Astrocyte (in vitro differentiated cells and primary cell): ENCODE measurements around the gene TMEM120B. TPM values are rescaled to one million over a fixed set of nuclear protein-coding genes. Genes with fewer than 3 reads are reported as not detected.

ENCODE experiments used
- DNase-seq: peaks from one replicate; pipeline ENCODE4 v3.0.0-alpha.2; 2010; ENCODE audit warnings: low read depth
- FAIRE-seq: peaks from 2 replicates; lab custom pipeline; 2011; peaks lifted over from hg19 to GRCh38; lab: Jason Lieb, UNC
- H2AFZ ChIP-seq: 2 replicates; pipeline ENCODE4 v1.6.0; 2012; ENCODE audit warnings: low read depth, low read length, inconsistent platforms
- H3K27ac ChIP-seq: 2 replicates; pipeline ENCODE4 v1.5.1; 2011; ENCODE audit warnings: low read depth, low read length, inconsistent platforms
- H3K27me3 ChIP-seq: 2 replicates; pipeline ENCODE4 v1.6.0; 2011; ENCODE audit warnings: low read length, inconsistent platforms; ENCODE audit not compliant: insufficient read depth
- H3K36me3 ChIP-seq: 2 replicates; pipeline ENCODE4 v1.5.1; 2011; ENCODE audit warnings: low read length, inconsistent platforms; ENCODE audit not compliant: insufficient read depth
- H3K4me1 ChIP-seq: 2 replicates; pipeline ENCODE4 v1.5.1; 2011; ENCODE audit warnings: low read length, inconsistent platforms; ENCODE audit not compliant: insufficient read depth
- H3K4me2 ChIP-seq: 2 replicates; pipeline ENCODE4 v1.6.0; 2012; ENCODE audit warnings: low read length, inconsistent platforms
- H3K4me3 ChIP-seq: 2 replicates; pipeline ENCODE4 v1.5.1; 2011; ENCODE audit warnings: low read depth, mild to moderate bottlenecking, low read length, inconsistent platforms; ENCODE audit not compliant: insufficient read depth
- H3K79me2 ChIP-seq: 2 replicates; pipeline ENCODE4 v1.6.0; 2012; ENCODE audit warnings: mild to moderate bottlenecking, low read length, inconsistent platforms; ENCODE audit not compliant: insufficient read depth
- H3K9ac ChIP-seq: 2 replicates; pipeline ENCODE4 v1.6.0; 2012; ENCODE audit warnings: mild to moderate bottlenecking, low read length, inconsistent platforms
- H3K9me3 ChIP-seq: 2 replicates; pipeline ENCODE4 v1.5.1; 2012; ENCODE audit warnings: low read depth, mild to moderate bottlenecking, low read length, inconsistent platforms; ENCODE audit not compliant: insufficient read depth
- H4K20me1 ChIP-seq: 2 replicates; pipeline ENCODE4 v1.6.0; 2012; ENCODE audit warnings: low read length, inconsistent platforms; ENCODE audit not compliant: insufficient read depth
- H3K27ac Mint-ChIP-seq: one replicate; pipeline ENCODE4 v1.8.0; 2021; ENCODE audit warnings: mild to moderate bottlenecking, mixed read lengths; ENCODE audit not compliant: unreplicated experiment
- H3K27me3 Mint-ChIP-seq: one replicate; pipeline ENCODE4 v1.8.0; 2021; ENCODE audit warnings: low read depth, mixed read lengths; ENCODE audit not compliant: unreplicated experiment
- H3K36me3 Mint-ChIP-seq: one replicate; pipeline ENCODE4 v1.8.0; 2021; ENCODE audit warnings: low read depth, mixed read lengths; ENCODE audit not compliant: unreplicated experiment
- H3K4me1 Mint-ChIP-seq: one replicate; pipeline ENCODE4 v1.8.0; 2021; ENCODE audit warnings: low read depth, mixed read lengths; ENCODE audit not compliant: unreplicated experiment
- H3K4me3 Mint-ChIP-seq: one replicate; pipeline ENCODE4 v1.8.0; 2021; ENCODE audit warnings: mild to moderate bottlenecking, moderate library complexity, mixed read lengths; ENCODE audit not compliant: unreplicated experiment
- H3K9me3 Mint-ChIP-seq: one replicate; pipeline ENCODE4 v1.8.0; 2021; ENCODE audit warnings: mild to moderate bottlenecking, mixed read lengths; ENCODE audit not compliant: unreplicated experiment
- CTCF ChIP-seq: IDR thresholded peaks from 2 replicates; pipeline ENCODE4 v1.5.1; 2011; ENCODE audit warnings: low read depth, mild to moderate bottlenecking, inconsistent platforms, low read length, moderate library complexity; ENCODE audit not compliant: insufficient read depth
- EZH2 ChIP-seq: IDR thresholded peaks from 2 replicates; pipeline ENCODE4 v1.6.1; 2012; ENCODE audit warnings: mild to moderate bottlenecking, low read length, inconsistent platforms; ENCODE audit not compliant: insufficient read depth
- total RNA-seq: library from RNA; stranded (reverse); gene quantifications from 2 replicates; pipeline ENCODE4 v1.2.1, GENCODE V29; 2021

The TMEM120B gene
- total RNA-seq, 1 donor from 2014 or later: 36.0 TPM

GRCh38 chr12:121816925-121817647 is 104.5 kb downstream of the TMEM120B start:
- FAIRE-seq (no peak), DNase-seq (no peak)
- Histone ChIP-seq H3K79me2 (peaks cover 45% of the 10 kb centered on the region), H2AFZ (no peak overlapping the region), H3K4me2 (no peak overlapping the region), H4K20me1 (peaks cover 58% of the 10 kb centered on the region), H3K4me1 (peaks cover 10% of the 10 kb centered on the region), H3K27ac (no peak overlapping the region), H3K9ac (no peak overlapping the region), H3K4me3 (no peak overlapping the region), H3K9me3 (no peaks in the 10 kb centered on the region), H3K27me3 (no peaks in the 10 kb centered on the region), H3K36me3 (peaks cover 32% of the 10 kb centered on the region)
- TF ChIP-seq CTCF: no peak
- TF ChIP-seq EZH2: no peak
- Mint-ChIP-seq H3K27ac (no peak overlapping the region), H3K27me3 (no peaks in the 10 kb centered on the region), H3K4me3 (no peak overlapping the region), H3K36me3 (peaks cover 10% of the 10 kb centered on the region), H3K9me3 (no peaks in the 10 kb centered on the region), H3K4me1 (no peaks in the 10 kb centered on the region)

GRCh38 chr12:121817648-121818043 is 105.1 kb downstream of the TMEM120B start:
- Histone ChIP-seq H3K4me2 (no peak overlapping the region), H3K9me3 (no peaks in the 10 kb centered on the region), H3K9ac (no peak overlapping the region), H4K20me1 (peaks cover 57% of the 10 kb centered on the region), H3K27me3 (no peaks in the 10 kb centered on the region), H3K36me3 (peaks cover 34% of the 10 kb centered on the region), H3K4me3 (no peak overlapping the region), H3K27ac (no peak overlapping the region), H2AFZ (no peak overlapping the region), H3K4me1 (peaks cover 6% of the 10 kb centered on the region), H3K79me2 (peaks cover 40% of the 10 kb centered on the region)
- H3K27me3 Mint-ChIP-seq: no peaks in the 10 kb centered on the region
- H3K4me3 Mint-ChIP-seq: no peak overlapping the region
- peak overlapping the region; percentile 34 for H3K27ac Mint-ChIP-seq
- DNase-seq (no peak), FAIRE-seq (no peak)
- H3K4me1 Mint-ChIP-seq: no peaks in the 10 kb centered on the region
- no peaks in the 10 kb centered on the region for H3K9me3 Mint-ChIP-seq
- peaks cover 10% of the 10 kb centered on the region for H3K36me3 Mint-ChIP-seq
- no peak for TF ChIP-seq EZH2
- no peak for TF ChIP-seq CTCF
